Effector CD4-positive, alpha-beta T cell (primary cell): Measurements from ENCODE around the gene KLRC3.
"Not testable (repeated sequence)": the region's sequence is repeated elsewhere in the genome, so short reads cannot be mapped to it uniquely, and the experiment has no call there.

Source experiments
- DNase-seq: peaks from one replicate; pipeline ENCODE4 v3.0.0-alpha.2; 2020

Gene KLRC3

GRCh38 chr12:10368206-10369171, 51.9 kb downstream of the KLRC3 start:
- no peak for DNase-seq

DNA sequence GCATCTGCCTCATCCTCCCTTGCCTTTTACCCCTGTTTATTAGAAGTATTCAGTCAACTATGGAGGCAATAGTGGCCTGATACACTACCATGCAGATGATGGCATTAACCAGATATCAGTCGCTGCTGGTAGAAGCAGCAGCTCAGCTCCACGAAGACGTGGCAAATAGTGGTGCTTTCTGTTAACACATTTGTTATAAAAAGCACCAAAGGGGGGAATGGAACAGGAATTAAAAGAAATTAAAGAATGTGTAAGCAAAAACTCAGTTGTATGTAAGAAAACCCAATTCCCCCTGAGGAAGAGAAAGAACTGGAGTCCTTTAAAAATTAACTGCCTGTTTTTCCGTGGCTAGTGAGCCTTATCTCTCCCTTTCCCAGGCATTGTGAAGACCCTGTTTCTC, 52.7 kb downstream of the KLRC3 start:
- DNase-seq: not testable (repeated sequence)

DNA sequence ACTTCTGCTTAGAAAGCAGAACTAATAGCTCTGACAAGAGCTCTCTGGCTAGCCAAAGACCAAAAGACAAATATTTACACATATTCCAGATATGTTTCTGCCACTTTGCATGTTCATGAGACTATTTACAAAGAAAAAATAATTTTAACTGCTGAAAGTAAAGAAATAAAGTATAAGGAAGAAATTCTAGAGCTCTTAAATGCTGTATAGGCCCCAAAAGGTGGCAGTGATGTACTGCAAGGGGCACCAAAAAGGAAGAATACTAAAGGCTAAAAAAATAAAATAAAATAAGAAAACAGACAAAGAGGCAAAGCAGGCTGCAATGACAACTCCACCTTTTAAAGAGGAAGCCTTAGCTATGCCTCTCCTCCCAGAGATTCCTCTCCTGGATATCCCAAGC, 53.5 kb downstream of the KLRC3 start:
- DNase-seq: no peak

GRCh38 chr12:10365696-10366405, 54.5 kb downstream of the KLRC3 start:
- no peak for DNase-seq

DNA sequence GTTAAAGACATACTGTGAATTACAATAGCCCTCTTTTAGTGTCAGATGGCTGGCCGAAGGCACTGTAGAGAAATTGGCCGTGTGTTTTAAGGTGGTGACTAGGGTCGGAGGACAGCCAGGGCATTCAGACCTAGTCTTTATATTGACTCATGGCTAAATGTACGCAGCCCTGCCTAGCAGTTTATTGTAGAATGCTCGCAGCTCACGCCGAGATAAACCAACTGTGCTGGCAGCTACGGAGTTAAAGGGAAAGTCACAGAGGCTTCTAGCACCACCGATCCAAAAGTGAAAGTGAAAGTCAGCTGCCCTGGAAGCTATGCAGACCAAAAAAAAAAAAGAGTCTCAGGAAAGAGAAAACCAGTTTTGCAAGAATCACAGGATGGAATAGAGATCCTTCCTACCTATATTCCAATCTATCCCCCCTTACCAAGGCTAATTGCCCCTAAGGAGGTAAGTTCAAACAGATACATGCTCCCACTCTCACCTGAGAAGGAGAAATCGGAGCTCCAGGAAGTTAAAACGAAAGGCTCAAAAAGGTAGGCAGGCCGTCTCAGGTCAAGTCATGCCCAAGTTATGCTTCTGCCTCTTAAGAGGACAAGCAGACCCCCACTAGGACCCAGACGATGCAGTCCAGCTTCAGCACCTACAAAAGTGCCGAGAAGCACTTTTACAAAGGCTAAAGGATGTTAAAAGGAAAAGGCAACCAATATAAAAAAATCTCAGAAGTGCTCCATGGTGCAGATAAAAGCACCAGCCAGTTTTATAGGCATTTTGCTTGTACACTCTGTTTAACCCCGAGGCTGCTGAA, 55.4 kb downstream of the KLRC3 start:
- DNase-seq: peak; percentile 44

- DNase-seq: no peak
Measured at GRCh38 chr12:10363914-10364814, 56.2 kb downstream of the KLRC3 start.

DNA sequence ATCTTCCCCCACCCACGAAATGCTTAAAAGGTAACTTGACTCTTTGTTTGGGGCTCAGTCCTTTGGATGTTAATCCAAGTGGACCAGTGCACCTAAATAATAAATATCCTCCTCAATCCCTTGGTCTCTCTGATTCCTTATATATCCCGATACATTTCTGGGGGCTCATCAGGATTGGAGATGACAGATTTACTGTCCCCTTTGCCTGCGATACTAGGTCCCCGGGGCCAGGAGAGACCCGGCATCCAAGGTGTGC, 56.8 kb downstream of the KLRC3 start:
- DNase-seq: no peak

GRCh38 chr12:10362828-10363657, 57.4 kb downstream of the KLRC3 start:
- no peak for DNase-seq

- DNase-seq: no peak
Measured at GRCh38 chr12:10362325-10362724, 58.1 kb downstream of the KLRC3 start.
